Measurements from ENCODE around the gene IKZF4.

Gene IKZF4

DNA sequence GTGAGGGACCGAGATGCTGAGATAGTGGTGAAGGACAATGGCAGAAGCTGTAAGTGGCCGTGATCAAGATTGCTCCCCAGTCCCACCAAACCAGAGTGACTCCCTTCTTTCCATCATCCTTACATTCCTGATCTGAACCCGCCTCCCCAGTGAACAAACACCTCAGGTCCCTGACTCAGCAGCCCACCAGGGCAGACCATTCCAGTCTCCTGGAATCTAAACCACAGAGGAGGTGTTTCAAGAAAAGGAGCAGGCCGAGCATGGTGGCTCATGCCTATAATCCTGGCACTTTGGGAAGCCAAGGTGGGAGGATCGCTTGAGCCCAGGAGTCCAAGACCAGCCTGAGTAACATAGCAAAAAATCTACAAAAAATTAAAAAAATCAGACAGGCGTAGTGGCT, 65.8 kb downstream of the IKZF4 start:
- DNase-seq: no peak

DNA sequence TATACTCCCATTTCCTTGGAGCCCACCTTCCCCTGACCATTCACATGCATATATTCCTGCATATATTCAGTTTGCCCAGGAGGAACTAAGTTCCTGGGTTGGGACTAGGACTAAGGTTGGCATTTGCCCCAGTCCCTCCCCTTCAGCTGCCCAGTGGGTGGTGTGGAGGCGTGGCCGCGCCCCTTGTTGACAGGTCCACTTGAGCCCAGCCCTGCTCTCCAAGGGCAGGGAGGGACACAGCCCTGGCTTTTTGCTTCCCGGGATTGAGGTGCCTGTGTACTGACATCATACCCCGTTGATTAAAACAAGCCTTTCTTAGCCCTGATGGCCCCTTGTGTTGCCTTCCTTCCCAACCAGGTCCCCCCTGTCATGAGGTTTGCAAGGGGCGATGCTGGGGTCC, 66.4 kb downstream of the IKZF4 start:
- no peak for DNase-seq

All from activated gamma-delta T cell treated with Interleukin-2 at 50 U/mL for 16 hours (primary cell).